GM18951 (cell line): ENCODE results near the gene MYO10.

Source experiments
- POLR2A ChIP-seq: IDR thresholded peaks from 4 replicates; pipeline ENCODE4 v1.6.1; 2011; ENCODE audit warnings: mild to moderate bottlenecking; ENCODE audit not compliant: insufficient read length, insufficient read depth; ENCODE audit errors: extremely low read depth
- in situ Hi-C: fragments of 300-500 bp; cut with MboI; formaldehyde crosslinking; loops from one replicate; pipeline ENCODE4 v1.12.0; 2022; ENCODE audit warnings: low sequenced_read_pairs, mixed read lengths, inconsistent platforms; ENCODE audit not compliant: unreplicated experiment

The MYO10 gene

DNA sequence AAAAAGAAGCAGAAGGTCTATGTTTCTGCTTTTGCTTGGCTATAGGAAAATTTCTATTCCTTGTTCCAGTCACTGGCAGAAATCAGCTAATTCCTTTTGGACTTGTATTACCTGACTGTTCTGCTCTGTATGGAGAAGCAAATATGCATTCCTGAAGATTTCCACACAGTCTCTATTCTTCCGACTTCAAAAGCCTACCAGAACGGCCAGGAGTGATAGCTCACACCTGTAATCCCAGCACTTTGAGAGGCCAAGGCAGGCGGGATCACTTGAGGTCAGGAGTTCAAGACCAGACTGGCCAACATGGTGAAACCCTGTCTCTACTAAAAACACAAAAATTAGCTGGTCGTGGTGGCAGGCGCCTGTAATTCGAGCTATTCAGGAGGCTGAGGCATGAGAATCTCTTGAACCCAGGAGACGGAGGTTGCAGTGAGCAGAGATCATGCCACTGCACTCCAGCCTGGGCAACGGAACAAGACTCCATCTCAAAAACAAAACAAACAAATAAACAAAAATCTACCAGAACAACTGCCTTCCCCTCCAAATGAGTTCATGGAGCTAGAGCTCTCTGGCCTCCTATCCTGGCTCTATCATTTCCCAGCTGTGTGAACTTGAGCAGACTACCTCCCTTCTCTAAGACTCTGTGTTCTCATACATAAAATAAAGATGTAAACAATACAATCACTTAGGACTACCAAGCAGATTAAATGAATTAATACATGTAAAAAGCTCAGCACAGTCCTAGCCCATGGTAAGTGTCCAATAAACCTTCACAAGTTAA, 17.0 kb downstream of the MYO10 start:
- in situ Hi-C loops, result no loop called here

GRCh38 chr5:16918156-16918555, 17.9 kb downstream of the MYO10 start:
- no peak for TF ChIP-seq POLR2A
- in situ Hi-C loops, result no loop called here

More for the DNA sequence above, 17.0 kb downstream of the MYO10 start:
- no peak for TF ChIP-seq POLR2A

DNA sequence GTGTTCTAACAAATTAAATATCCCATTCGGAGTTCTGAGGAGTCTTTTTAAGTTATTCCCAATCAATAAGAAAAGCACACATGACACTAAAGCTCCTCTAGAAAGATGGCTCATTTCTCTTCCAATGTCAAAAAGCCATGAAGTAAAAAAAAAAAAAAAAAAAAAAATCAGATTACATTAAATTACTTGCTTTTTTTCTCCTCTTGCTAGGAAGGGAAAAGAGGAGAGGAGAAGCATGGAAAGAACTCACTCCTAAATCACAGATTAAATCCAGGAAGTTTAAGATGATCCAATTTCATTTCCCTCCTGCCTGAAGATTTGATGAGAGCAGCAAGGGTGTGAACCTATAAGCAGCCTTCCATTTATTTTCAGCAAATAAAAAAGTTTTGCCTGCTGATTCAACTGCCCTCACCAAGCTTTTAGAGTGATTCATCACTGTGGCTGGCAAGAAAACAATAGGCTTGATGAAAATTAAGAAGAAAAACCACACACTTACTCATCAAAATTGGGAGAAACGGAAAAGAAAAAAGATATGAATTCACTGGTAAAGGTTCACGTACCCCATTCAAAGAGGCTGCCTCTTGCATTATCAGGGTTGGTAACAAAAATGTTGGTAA, 19.7 kb downstream of the MYO10 start:
- in situ Hi-C loops, result no loop called here
- TF ChIP-seq POLR2A, result no peak

DNA sequence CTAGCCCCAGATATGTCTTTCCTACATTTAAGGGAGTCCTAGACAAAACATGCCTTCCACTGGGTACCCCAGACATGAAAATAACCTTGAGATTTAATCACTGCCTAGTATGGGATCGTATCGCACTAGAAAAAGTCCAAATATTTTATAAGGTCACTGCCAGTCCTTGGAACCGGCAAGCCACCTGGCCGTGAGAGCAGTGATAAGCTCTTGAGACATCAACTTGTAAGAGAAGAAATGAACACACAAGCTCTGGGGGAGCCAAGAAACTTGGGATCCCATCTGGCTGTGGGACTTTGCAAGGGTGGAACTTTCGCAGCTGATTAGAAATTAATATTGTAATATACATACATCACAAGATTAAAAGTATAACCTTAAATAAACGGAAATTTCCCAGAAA, 21.5 kb downstream of the MYO10 start:
- in situ Hi-C loops, result no loop called here
- TF ChIP-seq POLR2A, result no peak

DNA sequence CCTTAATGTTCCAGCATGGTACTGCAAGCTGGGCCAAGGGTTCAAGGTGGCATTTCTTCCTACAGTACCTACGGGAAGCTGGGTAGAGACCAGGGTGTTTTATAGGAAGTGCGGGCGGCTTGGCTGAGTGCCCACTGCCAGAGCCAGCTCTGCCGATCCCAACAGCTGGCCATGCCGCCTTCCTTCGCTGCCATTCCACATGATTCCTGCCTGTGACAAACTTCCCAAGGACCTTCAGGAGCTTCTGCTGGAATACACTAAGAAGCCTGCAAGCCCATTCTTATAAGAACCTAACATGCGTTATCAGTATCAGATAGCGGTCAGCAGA, 22.0 kb downstream of the MYO10 start:
- no peak for TF ChIP-seq POLR2A
- in situ Hi-C loops, result no loop called here

GRCh38 chr5:16913187-16914107, 22.6 kb downstream of the MYO10 start:
- no peak for TF ChIP-seq POLR2A

DNA sequence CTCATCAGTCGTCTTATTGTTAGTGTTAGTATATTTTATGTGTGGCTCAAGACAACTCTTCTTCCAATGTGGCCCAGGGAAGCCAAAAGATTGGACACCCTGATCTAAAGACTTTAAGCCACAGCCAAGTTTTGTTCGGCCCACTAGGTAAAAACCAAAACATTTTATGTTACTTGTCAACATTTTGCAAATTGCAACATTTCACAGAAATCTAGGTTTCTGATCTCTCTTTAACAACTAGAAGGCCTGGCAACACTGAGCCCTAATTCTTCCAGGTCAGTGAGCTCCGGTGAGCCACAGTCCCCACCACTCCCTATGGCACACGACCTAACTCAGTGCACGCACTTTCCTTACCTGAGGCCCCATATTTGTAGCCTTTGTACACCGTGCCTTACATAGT, 24.0 kb downstream of the MYO10 start:
- TF ChIP-seq POLR2A, result no peak
- in situ Hi-C loops, result no loop called here

More at GRCh38 chr5:16913187-16914107, 22.6 kb downstream of the MYO10 start:
- in situ Hi-C loops, result no loop called here

GRCh38 chr5:16909464-16909863, 26.6 kb downstream of the MYO10 start:
- in situ Hi-C loops, result no loop called here
- no peak for TF ChIP-seq POLR2A

GRCh38 chr5:16907270-16907669, 28.8 kb downstream of the MYO10 start:
- no peak for TF ChIP-seq POLR2A

GRCh38 chr5:16906255-16906654, 29.8 kb downstream of the MYO10 start:
- in situ Hi-C loops, result no loop called here
- TF ChIP-seq POLR2A, result no peak

More at GRCh38 chr5:16907270-16907669, 28.8 kb downstream of the MYO10 start:
- in situ Hi-C loops, result no loop called here

DNA sequence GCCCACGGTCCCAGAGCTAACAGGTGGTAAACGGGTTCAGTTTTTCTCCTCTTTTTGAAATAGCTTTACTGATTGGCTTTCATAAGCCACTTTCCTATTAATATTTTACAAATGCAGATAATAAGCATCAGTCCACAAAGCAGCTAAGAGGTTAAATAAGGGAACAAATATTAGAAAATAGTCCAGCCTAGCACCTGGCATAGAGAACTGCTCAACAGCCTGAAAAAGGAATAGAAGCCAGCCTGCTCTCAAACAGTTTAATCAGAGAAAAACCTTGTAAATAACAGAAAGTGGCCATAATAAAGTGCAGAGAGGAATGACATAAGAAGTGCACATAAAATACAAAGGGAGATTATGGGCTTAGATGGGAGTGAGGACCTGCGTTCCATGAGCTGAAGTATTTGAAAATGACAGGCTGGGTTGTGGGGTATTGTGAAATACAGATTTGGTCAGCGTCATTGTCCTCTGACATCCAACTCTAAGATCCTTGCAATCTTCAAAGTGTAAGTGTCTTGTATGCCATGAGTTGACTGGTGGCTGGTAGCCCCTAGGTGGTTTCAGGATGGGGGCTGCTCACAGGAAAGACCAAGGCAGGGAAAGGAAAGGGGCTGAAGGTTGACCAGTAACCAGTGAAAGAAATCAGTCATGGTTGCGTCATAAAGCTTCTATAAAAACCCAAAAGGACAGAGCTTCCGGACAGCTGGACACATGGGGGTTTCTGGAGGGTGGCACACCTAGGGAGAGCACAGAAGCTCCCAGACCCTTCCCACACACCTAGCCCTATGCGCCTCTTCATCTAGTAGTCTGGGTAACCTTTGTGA, 32.4 kb downstream of the MYO10 start:
- no peak for TF ChIP-seq POLR2A
- in situ Hi-C loops, result no loop called here

DNA sequence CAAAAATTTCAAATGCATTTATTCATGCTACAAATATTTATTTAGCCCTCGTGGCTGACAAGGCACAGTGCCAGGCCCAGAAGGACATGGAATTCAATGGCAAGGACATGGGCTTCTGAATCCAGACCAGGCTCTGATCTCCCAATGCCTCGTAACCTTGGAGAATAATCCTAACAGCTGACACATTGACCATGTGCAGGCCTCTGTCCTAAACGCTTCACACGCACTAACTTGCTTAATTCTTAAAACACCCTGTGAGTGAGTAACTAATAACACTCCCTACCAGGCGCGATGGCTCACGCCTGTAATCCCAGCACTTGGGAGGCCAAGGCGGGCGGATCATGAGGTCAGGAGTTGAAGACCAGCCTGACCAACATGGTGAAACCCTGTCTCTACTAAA, 33.2 kb downstream of the MYO10 start:
- no peak for TF ChIP-seq POLR2A
- in situ Hi-C loops, result no loop called here
